ENCODE data around the gene DHX16. TPM values are rescaled to one million over a fixed set of nuclear protein-coding genes. Genes with fewer than 3 reads are reported as not detected.

The DHX16 gene
- total RNA-seq, 1 experiment from 2014 or later = 34.8 TPM

- H3K4me1 ChIP-seq (ENCODE audit: insufficient read depth, low read length) = peaks cover 14% of the 10 kb centered on the region; the same call in 1 of the 2 replicates
- no peak overlapping the region for H3K18ac ChIP-seq (ENCODE audit: insufficient read length, low read depth, low read length)
- H2BK5ac ChIP-seq (ENCODE audit: insufficient read length, low read length) = no peak overlapping the region
- no peak overlapping the region for H3T11ph ChIP-seq (ENCODE audit: low read length)
- no peak overlapping the region for H3K9ac ChIP-seq (ENCODE audit: extremely low read depth, insufficient read length, low read length)
- H3K4me2 ChIP-seq (ENCODE audit: insufficient read depth, insufficient read length, low read length) = peak overlapping the region; percentile 7
- H3K27ac Mint-ChIP-seq = peak overlapping the region in 1 of 3 experiments; percentile 64; a peak in 1 of 7 replicates
- no peak overlapping the region for H2BK120ac ChIP-seq (ENCODE audit: low read depth, low read length, poor library complexity, severe bottlenecking)
- peaks cover 39 to 42% of the 10 kb centered on the region in 2 experiments for H3K4me1 Mint-ChIP-seq
- H3K27me3 Mint-ChIP-seq (ENCODE audit: low read depth) = no peaks in the 10 kb centered on the region
- peaks cover 10 to 30% (median 25%) of the 10 kb centered on the region in 3 experiments; a peak in 6 of 7 replicates for H3K36me3 Mint-ChIP-seq (ENCODE audit: insufficient read depth in 1 of 3, low read depth in 3 of 3)
- H3K4me3 Mint-ChIP-seq = peak overlapping the region; percentile 60 to 69
- no peak overlapping the region for H2BK12ac ChIP-seq (ENCODE audit: insufficient read length, low read depth, low read length)
- peak; percentile 89 for DNase-seq
- no peak overlapping the region for H4K91ac ChIP-seq (ENCODE audit: insufficient read length, low read depth, low read length)
- H3K9me3 ChIP-seq (ENCODE audit: control insufficient read depth, low read depth, low read length) = no peaks in the 10 kb centered on the region
- H3K79me2 ChIP-seq (ENCODE audit: insufficient read depth, low read length) = no peaks in the 10 kb centered on the region; the same call in 1 of the 2 replicates
- H2AK5ac ChIP-seq (ENCODE audit: insufficient read length, low read length) = no peak overlapping the region
- peak; percentile 98 for TF ChIP-seq CTCF (conservative IDR thresholded peaks at IDR 0.05)
- no peak overlapping the region for H2BK15ac ChIP-seq (ENCODE audit: low read depth, low read length)
- no peak overlapping the region for H4K5ac ChIP-seq (ENCODE audit: insufficient read length, low read depth, low read length)
- H3K56ac ChIP-seq (ENCODE audit: insufficient read length, low read depth, low read length) = no peak overlapping the region
- WGBS (ENCODE audit: extremely low coverage, insufficient read length, low lambda C conversion rate) = no CpG with 5 or more reads among the region's 31 CpGs
- H3K14ac ChIP-seq (ENCODE audit: insufficient read depth, low read length) = no peak overlapping the region; the same call in 1 of the 2 replicates
- H3K27me3 ChIP-seq (ENCODE audit: insufficient read depth, low read length) = no peaks in the 10 kb centered on the region
- H4K20me1 ChIP-seq (ENCODE audit: control insufficient read depth, insufficient read depth, insufficient read length) = no peaks in the 10 kb centered on the region
- H2AFZ ChIP-seq (ENCODE audit: low read length) = no peak overlapping the region
- no peak overlapping the region for H3K27ac ChIP-seq (ENCODE audit: insufficient read length, low read depth, low read length)
- H3K79me1 ChIP-seq (ENCODE audit: insufficient read depth, low read depth, low read length, poor library complexity, severe bottlenecking) = no peaks in the 10 kb centered on the region
- H3K9me3 Mint-ChIP-seq = no peaks in the 10 kb centered on the region; a peak in 1 of 5 replicates
- H3K4ac ChIP-seq (ENCODE audit: low read depth, low read length) = no peak overlapping the region
- H3K23ac ChIP-seq (ENCODE audit: insufficient read length, low read depth, low read length) = no peak overlapping the region
- H3K23me2 ChIP-seq (ENCODE audit: insufficient read length, low read depth, low read length, poor library complexity, severe bottlenecking) = peaks cover 3% of the 10 kb centered on the region
- no peak overlapping the region for H4K8ac ChIP-seq (replicated peaks; ENCODE audit: insufficient read length, low read depth, low read length)
- no peak overlapping the region for H2BK20ac ChIP-seq (ENCODE audit: low read depth, low read length, poor library complexity, severe bottlenecking)
Observed at GRCh38 chr6:30678964-30679726, 6.3 kb upstream of the DHX16 start.

All from H9 (cell line).